Gastrocnemius medialis (tissue), 4 donors: Measurements from ENCODE around the gene QPRT.

Experiments used
- CTCF ChIP-seq, 5 experiments: fragments of 450-650 bp in 3 of 5; fragments of 200-600 bp in 2 of 5; sonication (generic) in 2 of 5; IDR thresholded peaks in 4 of 5; conservative IDR thresholded peaks in 1 of 5; 1 replicate in 4 of 5; 2 replicates in 1 of 5; pipeline ENCODE4 v1.5.1; 2016 to 2019; ENCODE audit warnings: antibody characterized with exemption in 5 of 5, mild to moderate bottlenecking in 3 of 5, moderate library complexity in 3 of 5
- POLR2A ChIP-seq, 2 donors: fragments of 450-650 bp; IDR thresholded peaks; one replicate each; pipeline ENCODE4 v1.6.1; 2017; ENCODE audit warnings: antibody characterized with exemption in 2 of 2, mild to moderate bottlenecking in 2 of 2, moderate library complexity in 2 of 2

- TF ChIP-seq CTCF (IDR thresholded peaks at IDR 0.05 in 4 of 5, conservative IDR thresholded peaks at IDR 0.05 in 1 of 5) (no peak), POLR2A (IDR thresholded peaks at IDR 0.05) (no peak)
Measured at GRCh38 chr16:29664091-29664921, 14.7 kb upstream of the QPRT start.
